WTC11 (cell line): ENCODE measurements around the gene LRRC57. TPM values are rescaled to one million over a fixed set of nuclear protein-coding genes. Genes with fewer than 3 reads are reported as not detected.

Source experiments
- ELF4 ChIP-seq: sonication (generic); formaldehyde crosslinking; IDR thresholded peaks from 2 replicates; pipeline ENCODE4 v1.8.1; 2022; ENCODE audit warnings: low read depth, mild to moderate bottlenecking, moderate library complexity, missing genetic modification reagents
- EMX1 ChIP-seq: fragments of 250-450 bp; sonication (Bioruptor Pico); IDR thresholded peaks from 2 replicates; pipeline ENCODE4 v1.8.0; 2021; ENCODE audit warnings: mild to moderate bottlenecking
- MXD4 ChIP-seq: fragments of 250-450 bp; sonication (Bioruptor Pico); IDR thresholded peaks from 2 replicates; pipeline ENCODE4 v1.8.0; 2021; ENCODE audit warnings: mild to moderate bottlenecking, moderate library complexity, borderline replicate concordance
- NR1H2 ChIP-seq: sonication (generic); formaldehyde crosslinking; IDR thresholded peaks from 2 replicates; pipeline ENCODE4 v1.9.0; 2021; ENCODE audit warnings: mild to moderate bottlenecking, moderate library complexity, missing genetic modification reagents
- NR3C1 ChIP-seq: sonication (generic); formaldehyde crosslinking; conservative IDR thresholded peaks from 2 replicates; pipeline ENCODE4 v1.8.1; 2023; ENCODE audit warnings: low read depth, mild to moderate bottlenecking, missing genetic modification reagents
- TP53 ChIP-seq: sonication (generic); formaldehyde crosslinking; IDR thresholded peaks from 2 replicates; pipeline ENCODE4 v1.8.1; 2023; ENCODE audit warnings: mild to moderate bottlenecking, missing genetic modification reagents
- ZNF671 ChIP-seq: fragments of 250-450 bp; sonication (Bioruptor Pico); IDR thresholded peaks from 2 replicates; pipeline ENCODE4 v1.8.0; 2021; ENCODE audit warnings: mild to moderate bottlenecking
- total RNA-seq: library from RNA; stranded (reverse); gene quantifications from 3 replicates; pipeline ENCODE4 v1.2.3, GENCODE V29; 2021

LRRC57 gene
- total RNA-seq, 1 experiment from 2014 or later: 13.3 TPM

DNA sequence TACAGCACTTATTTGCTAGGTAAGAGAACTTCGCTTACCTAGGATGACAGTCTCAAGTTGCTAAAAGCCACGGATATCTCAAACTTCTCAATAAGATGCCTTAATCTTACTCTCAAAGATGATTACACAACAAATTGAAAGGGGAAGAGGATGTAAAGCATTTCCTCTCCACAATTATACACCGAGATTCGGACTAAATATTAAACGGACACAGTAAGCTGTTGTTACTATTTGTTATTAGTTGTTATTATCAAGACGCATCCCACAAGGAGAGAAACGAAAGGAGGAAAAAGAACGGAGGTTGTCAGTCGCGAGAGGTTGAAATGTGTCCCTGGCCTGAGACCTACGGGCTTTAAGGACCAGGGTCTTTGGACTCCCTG, 58.3 kb downstream of the LRRC57 start (continued):
- TF ChIP-seq TP53 (CRISPR knock-in tag): no peak
- no peak for TF ChIP-seq MXD4 (CRISPR knock-in tag)
- TF ChIP-seq NR1H2: no peak
- no peak for TF ChIP-seq ZNF671 (CRISPR knock-in tag)
- TF ChIP-seq EMX1 (CRISPR knock-in tag): no peak
- TF ChIP-seq NR3C1: no peak
- TF ChIP-seq ELF4 (CRISPR knock-in tag): no peak
- TF ChIP-seq, all 79 proteins: peak for 0

Other genes with a start within 250 kb of the LRRC57 start
- gene CAPN3, start 189.3 kb downstream of the LRRC57 start, total RNA-seq: 0.70 to 1.4 TPM (median 1.3 TPM) in 3 replicates
- gene ZNF106, start 57.7 kb downstream of the LRRC57 start, total RNA-seq: 54.5 to 59.4 TPM (median 58.2 TPM) in 3 replicates
- 58.2 to 68.3 TPM (median 63.7 TPM) in 3 replicates for gene SNAP23, start 53.2 kb downstream of the LRRC57 start, total RNA-seq
- gene HAUS2, start within 50 bp of the LRRC57 start, total RNA-seq: 17.9 to 23.2 TPM (median 20.0 TPM) in 3 replicates
- gene STARD9, start 26.8 kb upstream of the LRRC57 start, total RNA-seq: 5.7 to 6.6 TPM (median 6.2 TPM) in 3 replicates
- gene CDAN1, start 188.3 kb upstream of the LRRC57 start, total RNA-seq: 16.4 to 24.2 TPM (median 23.0 TPM) in 3 replicates